ENCODE results near the gene KRTAP9-1.
"Not testable (repeated sequence)": the region's sequence is repeated elsewhere in the genome, so short reads cannot be mapped to it uniquely, and the experiment has no call there.

Gene KRTAP9-1

DNA sequence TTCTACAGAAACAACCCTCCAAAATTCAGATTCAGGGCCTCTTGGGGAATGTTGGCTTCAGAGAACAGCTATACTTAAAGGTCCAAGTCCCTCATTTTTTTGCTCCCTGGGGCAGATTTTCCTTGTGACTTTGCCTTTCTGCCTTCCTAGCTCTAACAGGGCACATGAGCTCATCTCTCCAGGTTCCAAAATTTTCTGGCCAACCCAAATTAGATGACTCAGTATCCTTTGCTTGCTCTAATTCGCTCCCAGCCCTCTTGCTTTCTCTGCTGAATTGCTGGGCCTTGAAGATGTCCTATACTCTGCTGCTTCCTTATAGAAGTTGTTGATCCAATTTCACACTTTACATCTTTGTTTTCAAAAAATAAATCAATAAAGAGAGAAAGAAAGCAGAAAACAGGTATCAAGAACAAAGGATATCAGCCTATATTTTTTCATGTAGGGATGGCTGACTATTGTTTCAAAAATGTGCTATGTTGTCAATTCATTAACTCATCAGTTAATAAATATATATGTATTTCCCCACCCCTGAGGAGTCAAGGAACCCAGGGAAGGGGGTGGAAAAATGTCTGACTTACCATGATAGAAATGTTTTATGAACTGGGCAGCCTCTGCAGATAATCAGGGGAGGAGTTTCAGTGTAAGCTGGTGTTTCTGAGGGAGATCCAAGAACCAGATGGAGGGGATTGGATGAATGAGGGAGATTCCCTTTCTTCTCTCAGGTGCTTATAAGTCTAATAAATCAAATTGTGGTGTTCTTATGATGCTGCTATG lies 10.7 kb upstream of the KRTAP9-1 start:
- DNase-seq (ENCODE audit: low spot score): no peak

DNA sequence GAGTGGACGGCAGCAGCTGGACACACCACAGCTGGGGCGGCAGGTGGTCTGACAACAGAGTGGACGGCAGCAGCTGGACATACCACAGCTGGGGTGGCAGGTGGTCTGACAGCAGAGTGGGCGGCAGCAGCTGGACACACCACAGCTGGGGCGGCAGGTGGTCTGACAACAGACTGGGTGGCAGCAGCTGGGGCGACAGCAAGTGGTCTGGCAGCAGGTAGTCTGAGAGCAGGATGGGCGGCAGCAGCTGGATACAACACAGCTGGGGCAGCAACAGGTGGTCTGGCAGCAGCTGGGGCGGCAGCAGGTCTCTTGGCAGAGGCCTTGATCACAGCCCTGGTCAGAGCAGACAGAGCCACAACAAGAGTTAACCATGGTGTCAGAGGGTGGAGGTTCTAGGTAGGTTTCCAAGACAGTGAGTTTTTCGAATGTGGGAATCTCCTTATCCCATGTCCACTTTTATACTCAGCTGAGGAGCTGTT lies 5.2 kb upstream of the KRTAP9-1 start, which contains the start of gene KRTAP4-1:
Gene KRTAP4-1 (minus strand): TSS at position 432 of the 482 bp plus-strand sequence. CDS start 57 bp downstream, at position 375.
- no peak for DNase-seq (ENCODE audit: low spot score)

DNA sequence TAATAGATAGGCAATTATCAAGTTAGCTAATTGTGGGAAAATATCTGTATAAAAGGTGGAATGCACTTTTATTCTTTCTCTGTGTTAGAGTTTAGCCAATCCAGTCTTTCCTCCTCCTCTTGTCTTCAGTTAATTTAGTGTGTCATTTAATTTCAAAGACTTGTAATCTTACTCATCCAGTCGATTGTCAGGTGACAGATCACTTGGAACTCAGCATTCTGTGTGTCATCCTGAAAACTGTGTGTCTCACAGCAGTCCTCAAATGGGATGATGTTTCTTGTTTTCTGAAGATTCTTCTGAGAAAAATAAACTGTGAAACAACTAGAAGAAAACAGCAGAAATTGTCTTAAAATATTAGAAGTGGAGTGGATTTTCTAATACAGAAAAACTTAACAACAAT lies 4.7 kb upstream of the KRTAP9-1 start:
- DNase-seq (ENCODE audit: low spot score): no peak

DNA sequence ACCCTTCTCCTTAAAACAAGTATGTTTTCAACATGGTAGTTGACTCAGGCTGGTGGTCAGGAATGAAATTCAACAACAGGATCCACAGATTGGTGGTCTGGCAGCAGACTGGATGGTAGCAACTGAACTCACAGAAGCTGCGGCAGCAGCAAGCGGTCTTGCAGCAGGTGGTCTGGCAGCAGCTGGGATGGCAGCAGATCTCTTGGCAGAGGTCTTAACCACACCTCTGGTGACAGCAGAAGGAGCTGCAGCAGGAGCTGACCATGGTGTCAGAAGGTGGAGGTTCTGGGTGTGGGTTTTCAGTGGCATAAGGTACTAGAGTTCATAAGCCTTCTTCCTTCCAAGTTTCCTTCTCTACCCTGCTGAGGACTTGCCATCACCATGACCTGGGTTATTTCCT lies 2.8 kb upstream of the KRTAP9-1 start:
- DNase-seq (ENCODE audit: low spot score): no peak

DNA sequence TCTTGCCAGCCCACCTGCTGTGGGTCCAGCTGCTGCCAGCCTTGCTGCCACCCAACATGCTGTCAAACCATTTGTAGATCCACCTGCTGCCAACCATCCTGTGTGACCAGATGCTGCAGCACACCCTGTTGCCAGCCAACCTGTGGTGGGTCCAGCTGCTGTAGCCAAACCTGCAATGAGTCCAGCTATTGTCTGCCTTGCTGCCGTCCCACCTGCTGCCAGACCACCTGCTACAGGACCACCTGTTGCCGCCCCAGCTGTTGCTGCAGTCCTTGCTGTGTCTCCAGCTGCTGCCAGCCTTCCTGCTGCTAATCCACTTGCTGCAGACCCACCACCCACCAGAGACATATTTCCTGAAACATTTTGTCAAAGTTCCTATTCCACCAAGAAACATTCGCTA lies 641 bp downstream of the KRTAP9-1 start:
- DNase-seq (ENCODE audit: low spot score): no peak

DNA sequence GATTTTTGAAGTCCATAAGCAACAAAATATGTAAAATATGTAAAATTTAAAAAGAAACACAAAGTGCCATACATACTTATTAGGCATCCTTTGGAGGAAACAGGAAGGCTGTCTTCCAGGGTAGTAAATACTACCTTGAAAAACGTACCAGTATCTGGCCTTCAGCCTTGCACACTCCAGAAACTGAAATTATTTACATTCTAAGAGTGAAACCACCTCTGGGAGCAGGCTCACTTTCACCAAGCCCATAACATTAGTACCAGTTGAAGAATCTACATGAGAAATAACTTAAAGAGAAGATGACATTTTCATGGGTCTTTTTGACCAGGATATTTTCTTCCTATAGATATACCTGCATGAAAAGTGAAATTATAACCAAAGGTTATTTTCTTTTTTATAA lies 6.4 kb downstream of the KRTAP9-1 start:
- no peak for DNase-seq (ENCODE audit: low spot score)

DNA sequence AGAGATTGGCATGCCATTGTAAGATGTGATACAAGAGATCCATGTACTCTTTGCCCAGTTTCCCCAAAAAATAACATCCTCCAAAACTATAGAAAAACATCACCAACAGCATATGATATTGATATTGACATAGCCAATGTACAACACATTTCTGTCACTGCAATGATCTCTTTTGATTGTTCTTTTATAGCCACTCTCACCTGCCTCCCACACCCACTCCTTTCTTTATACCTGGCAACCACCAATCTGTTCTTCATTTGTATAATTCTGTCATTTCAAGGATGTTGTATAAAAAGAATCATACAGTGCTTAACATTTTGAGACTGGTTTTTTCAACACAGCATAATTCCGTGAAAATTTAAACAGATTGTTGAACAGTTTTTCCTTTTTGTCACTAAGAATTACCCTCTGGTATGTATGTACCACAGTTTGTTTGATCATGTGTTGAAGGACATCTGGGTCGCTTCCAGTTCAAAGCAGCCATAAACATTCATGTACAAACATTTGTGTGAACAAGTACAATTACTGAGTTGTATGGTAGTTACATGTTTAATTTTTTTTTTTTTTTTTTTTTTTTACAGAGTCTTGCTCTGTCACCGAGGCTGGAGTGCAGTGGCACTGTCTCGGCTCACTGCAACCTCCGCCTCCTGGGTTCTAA lies 9.9 kb downstream of the KRTAP9-1 start:
- no peak for DNase-seq (ENCODE audit: low spot score)

DNA sequence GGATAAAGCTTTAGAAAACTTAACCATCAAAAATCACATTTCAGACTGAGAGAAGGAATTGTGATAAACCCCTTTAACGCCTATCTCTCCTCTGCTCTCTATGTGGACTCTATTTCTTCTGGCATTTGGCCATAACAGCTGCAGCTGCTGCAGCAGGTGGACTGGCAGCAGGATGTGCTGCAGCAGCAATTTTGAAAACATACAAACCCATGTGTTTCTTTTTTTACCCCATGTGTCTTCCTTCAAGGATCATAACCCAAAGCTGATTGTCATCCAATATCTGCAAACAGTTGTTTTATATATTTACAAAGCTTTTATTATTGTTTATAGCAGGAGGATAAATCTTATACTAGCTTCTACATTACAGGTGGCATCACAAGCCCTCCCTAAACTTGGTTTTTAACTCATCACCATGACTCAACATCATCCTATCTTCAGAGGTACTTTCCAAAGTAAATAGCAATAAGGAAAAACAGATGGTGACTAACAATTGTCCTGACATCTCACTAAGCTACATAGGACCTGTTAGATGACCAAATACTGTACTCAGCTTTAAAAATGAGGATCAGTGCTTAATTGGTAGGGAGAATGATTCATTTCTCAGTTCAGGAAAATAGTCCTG lies 22.3 kb downstream of the KRTAP9-1 start:
- DNase-seq (ENCODE audit: low spot score): no peak

DNA sequence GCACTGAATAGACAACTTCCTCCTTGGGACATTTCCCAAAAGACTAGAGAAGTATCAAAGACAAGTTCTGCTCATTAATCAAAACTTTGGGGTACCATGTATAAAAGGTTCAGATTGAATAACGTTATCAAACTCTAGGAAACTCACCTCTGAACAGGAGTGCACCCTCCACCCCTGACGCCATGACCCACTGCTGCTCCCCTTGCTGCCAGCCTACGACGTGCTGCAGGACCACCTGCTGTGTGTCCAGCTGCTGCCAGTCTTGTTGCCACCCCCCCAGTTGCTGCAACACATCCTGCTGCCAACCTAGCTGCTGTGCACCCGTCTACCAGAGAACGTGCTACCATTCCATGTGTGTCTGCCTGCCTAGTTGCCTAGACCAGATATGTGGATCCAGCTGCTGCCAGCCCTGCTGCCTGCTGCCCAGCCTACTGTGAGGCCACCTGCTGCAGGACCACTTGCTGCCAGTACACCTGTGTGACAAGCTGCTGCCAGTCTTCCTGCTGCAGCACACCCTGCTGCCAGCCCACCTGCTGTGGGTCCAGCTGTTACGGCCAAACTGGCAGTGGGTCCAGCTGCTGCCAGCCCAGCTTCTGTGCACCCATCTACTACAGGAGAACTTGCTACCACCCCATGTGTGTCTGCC lies 23.0 kb downstream of the KRTAP9-1 start:
- DNase-seq (ENCODE audit: low spot score): no peak

DNA sequence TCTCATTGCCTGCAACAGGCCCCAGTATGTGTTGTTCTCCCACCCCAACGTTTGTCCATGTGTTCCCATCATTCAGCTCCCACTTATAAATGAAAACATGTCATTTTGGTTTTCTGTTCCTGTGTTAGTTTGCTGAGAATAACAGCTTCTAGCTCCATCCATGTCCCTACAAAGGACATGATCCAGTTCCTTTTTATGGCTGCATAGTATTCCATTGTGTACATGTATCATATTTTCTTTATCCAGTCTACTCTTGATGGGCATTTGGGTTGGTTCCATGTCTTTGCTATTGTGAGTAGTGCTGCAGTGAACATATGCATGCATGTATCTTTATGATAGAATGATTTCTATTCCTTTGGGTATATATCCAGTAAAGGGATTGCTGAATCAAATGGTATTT lies 26.0 kb downstream of the KRTAP9-1 start:
- no peak for DNase-seq (ENCODE audit: low spot score)

DNA sequence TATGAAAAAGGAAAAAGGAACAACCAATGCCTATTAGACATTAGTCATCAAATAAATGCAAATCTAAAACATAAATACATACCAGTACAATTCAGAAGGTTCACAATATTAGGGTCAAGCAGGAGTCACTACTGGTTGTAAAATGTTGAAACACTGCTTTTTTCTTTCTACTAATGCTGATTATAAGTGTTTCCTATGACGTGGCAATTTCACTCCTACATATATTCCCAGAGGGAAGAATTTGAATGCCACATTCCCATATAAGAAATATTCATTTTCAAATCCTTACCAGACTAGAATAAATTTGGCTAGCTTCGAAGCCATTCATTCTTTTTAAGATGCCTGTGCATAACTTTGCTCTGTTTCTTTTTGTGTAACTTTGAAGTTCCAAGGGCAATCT lies 34.1 kb downstream of the KRTAP9-1 start:
- no peak for DNase-seq (ENCODE audit: low spot score)

DNA sequence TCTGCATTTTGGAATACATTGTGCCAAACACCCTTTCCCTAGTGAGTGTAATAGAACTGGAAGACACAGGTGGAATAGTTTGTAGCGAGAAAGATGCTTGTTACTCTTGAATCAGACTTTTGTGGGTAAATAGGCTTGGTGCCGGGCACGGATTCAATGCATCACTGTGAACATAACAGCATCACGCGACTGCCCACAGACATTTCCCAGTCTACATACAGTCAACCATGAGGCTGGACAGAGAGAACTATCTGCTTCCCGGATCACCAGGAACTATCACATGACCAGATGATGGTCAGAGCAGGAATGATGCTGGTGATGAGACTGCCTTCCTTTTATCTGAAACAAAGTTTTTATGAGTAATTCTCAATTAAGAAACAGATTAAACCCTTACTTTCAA lies 36.4 kb downstream of the KRTAP9-1 start:
- no peak for DNase-seq (ENCODE audit: low spot score)

DNA sequence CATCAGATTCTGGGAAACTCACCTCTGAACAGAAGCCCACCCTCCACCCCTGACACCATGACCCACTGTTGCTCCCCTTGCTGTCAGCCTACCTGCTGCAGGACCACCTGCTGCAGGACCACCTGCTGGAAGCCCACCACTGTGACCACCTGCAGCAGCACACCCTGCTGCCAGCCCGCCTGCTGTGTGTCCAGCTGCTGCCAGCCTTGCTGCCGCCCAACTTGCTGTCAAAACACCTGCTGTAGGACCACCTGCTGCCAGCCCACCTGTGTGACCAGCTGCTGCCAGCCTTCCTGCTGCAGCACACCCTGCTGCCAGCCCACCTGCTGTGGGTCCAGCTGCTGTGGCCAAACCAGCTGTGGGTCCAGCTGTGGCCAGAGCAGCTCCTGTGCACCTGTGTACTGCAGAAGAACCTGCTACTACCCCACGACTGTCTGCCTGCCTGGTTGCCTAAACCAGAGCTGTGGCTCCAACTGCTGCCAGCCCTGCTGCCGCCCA lies 37.0 kb downstream of the KRTAP9-1 start, which contains the start of gene KRTAP9-2:
Gene KRTAP9-2 (plus strand): TSS at position 51 of the 498 bp plus-strand sequence. CDS start 7 bp downstream, at position 58.
- DNase-seq (ENCODE audit: low spot score): not testable (repeated sequence)

DNA sequence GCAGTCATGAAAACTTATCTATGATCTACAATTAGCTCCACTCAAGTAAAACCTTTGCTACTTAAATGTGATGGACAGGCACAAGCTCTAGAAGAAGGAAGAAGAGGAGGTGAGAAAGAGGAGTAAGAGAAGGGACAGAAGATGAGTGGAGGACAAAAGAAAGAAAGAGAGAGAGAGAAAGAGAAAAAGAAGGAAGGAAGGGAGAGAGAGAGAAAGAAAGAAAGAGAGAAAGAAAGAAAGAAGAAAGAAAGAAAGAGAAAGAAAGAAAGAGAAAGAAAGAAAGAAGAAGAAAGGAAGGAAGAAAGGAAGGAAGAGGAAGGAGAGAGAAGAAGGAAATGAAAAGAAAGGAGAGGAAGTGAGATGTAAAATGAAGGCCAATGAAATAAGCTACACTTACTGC lies 40.4 kb downstream of the KRTAP9-1 start:
- no peak for DNase-seq (ENCODE audit: low spot score)

DNA sequence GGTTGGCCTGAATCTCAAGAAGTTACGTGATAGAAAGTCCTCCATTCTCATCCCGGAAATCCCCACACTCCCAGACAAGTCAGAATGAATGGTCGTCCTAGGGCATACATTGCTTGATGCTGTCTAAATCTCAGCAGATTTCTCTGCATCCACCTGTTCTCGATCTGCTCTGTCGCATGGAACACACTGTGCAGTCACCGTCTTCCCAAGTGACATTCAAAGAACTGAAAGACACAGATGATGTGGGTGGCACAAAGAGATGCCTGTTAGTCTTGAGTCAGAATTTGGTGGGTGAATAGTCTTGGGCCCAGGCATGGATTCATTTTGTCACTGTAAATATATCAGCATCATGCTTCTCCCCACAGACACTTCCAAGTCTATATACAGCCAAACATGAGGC lies 42.0 kb downstream of the KRTAP9-1 start:
- DNase-seq (ENCODE audit: low spot score): no peak

DNA sequence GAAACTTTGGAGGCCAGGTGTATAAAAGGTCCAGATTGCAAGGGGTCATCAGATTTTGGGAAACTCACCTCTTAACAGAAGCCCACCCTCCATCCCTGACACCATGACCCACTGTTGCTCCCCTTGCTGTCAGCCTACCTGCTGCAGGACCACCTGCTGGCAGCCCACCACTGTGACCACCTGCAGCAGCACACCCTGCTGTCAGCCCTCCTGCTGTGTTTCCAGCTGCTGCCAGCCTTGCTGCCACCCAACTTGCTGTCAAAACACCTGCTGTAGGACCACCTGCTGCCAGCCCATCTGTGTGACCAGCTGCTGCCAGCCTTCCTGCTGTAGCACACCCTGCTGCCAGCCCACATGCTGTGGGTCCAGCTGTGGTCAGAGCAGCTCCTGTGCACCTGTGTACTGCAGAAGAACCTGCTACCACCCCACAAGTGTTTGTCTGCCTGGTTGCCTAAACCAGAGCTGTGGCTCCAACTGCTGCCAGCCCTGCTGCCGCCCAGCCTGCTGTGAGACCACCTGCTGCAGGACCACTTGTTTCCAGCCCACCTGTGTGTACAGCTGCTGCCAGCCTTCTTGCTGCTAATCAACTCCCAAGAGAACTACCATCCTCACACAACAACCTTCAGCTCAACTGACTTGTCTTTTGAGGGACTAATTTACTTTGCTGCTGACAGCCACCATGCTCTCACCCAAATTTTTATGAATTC lies 42.9 kb downstream of the KRTAP9-1 start, which contains the start of gene KRTAP9-3:
Gene KRTAP9-3 (plus strand): TSS at position 51 of the 707 bp plus-strand sequence. CDS start 53 bp downstream, at position 104.
- DNase-seq (ENCODE audit: low spot score): not testable (repeated sequence)

DNA sequence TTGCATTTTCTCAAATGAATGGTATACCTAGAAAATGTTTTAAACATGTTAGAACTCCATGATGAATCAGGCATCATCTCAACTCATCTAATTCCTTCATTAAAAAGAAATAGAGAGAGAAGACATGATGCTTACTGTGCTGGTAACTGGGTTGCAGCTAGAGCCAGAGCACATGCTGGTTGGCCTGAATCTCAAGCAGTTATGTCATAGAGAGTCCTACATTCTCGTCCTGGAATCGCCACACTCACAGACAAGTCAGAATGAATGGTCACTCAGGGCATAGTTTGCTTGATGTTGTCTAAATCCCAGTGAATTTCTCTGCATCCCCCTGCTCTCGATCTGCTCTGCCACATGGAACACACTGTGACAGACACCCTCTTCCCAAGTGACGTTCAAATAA lies 47.4 kb downstream of the KRTAP9-1 start:
- not testable (repeated sequence) for DNase-seq (ENCODE audit: low spot score)

DNA sequence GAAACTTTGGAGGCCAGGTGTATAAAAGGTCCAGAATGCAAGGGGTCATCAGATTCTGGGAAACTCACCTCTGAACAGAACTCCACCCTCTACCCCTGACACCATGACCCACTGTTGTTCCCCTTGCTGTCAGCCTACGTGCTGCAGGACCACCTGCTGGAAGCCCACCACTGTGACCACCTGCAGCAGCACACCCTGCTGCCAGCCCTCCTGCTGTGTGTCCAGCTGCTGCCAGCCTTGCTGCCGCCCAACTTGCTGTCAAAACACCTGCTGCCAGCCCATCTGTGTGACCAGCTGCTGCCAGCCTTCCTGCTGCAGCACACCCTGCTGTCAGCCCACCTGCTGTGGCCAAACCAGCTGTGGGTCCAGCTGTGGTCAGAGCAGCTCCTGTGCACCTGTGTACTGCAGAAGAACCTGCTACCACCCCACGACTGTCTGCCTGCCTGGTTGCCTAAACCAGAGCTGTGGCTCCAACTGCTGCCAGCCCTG lies 48.3 kb downstream of the KRTAP9-1 start, which contains the start of gene KRTAP9-8:
Gene KRTAP9-8 (plus strand): TSS at position 51 of the 489 bp plus-strand sequence. CDS start 53 bp downstream, at position 104.
- DNase-seq (ENCODE audit: low spot score): not testable (repeated sequence)
